NT2/D1 (cell line): ENCODE results near the gene EPM2AIP1.
"Not testable (repeated sequence)": the region's sequence is repeated elsewhere in the genome, so short reads cannot be mapped to it uniquely, and the experiment has no call there.

Source experiments
- DNase-seq: peaks from one replicate; pipeline ENCODE4 v3.0.0-alpha.2; 2011; ENCODE audit warnings: low read depth, low spot score
- H3K27me3 ChIP-seq: 2 replicates; pipeline ENCODE4 v1.6.0; 2011; ENCODE audit warnings: mild to moderate bottlenecking; ENCODE audit not compliant: insufficient read length, insufficient read depth
- H3K36me3 ChIP-seq: 2 replicates; pipeline ENCODE4 v1.6.1; 2011; ENCODE audit warnings: mild to moderate bottlenecking, low read length, mixed read lengths; ENCODE audit not compliant: insufficient read depth, insufficient read length
- H3K4me1 ChIP-seq: 2 replicates; pipeline ENCODE4 v1.5.1; 2011; ENCODE audit not compliant: insufficient read depth, insufficient read length
- H3K4me3 ChIP-seq: 2 replicates; pipeline ENCODE4 v1.5.1; 2011; ENCODE audit warnings: low read depth; ENCODE audit not compliant: insufficient read length
- H3K9ac ChIP-seq: 2 replicates; pipeline ENCODE4 v1.6.0; 2011; ENCODE audit warnings: low read depth; ENCODE audit not compliant: insufficient read length
- H3K9me3 ChIP-seq: 2 replicates; pipeline ENCODE4 v1.5.1; 2011; ENCODE audit warnings: mild to moderate bottlenecking, low read length; ENCODE audit not compliant: insufficient read depth
- SUZ12 ChIP-seq: IDR thresholded peaks from 2 replicates; pipeline ENCODE4 v1.6.1; 2011; ENCODE audit not compliant: insufficient read length, insufficient read depth; ENCODE audit errors: extremely low read depth
- YY1 ChIP-seq: IDR thresholded peaks from 2 replicates; pipeline ENCODE4 v1.6.1; 2011; ENCODE audit not compliant: insufficient read length, insufficient read depth
- ZNF274 ChIP-seq: IDR thresholded peaks from 2 replicates; pipeline ENCODE4 v1.6.1; 2011; ENCODE audit warnings: mild to moderate bottlenecking, low read depth, low read length

Gene EPM2AIP1

DNA sequence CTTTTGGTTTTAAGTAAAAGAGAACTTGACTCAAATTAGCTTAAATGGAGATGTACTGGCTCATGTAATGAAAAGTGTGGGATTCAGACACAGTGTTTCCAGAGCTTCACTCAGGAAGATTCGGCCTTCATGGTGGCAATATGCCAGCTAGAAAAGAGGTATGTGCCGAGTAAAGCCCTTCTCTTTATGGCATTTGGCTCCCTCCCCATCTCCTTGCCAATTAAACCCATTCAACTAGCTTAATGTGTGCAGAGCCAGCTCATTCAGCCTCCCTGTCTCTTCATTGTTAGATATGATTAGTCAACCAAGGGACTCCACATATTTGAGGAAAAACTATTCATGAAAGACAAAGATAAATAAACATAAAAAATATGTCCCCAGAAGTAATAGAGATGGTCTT is 33.1 kb downstream of the EPM2AIP1 start:
- Histone ChIP-seq H3K27me3 (no peaks in the 10 kb centered on the region), H3K4me1 (no peaks in the 10 kb centered on the region), H3K9me3 (no peaks in the 10 kb centered on the region), H3K36me3 (no peaks in the 10 kb centered on the region), H3K9ac (no peak overlapping the region), H3K4me3 (no peak overlapping the region)
- TF ChIP-seq ZNF274 (no peak), YY1 (no peak), SUZ12 (no peak)
- no peak for DNase-seq

DNA sequence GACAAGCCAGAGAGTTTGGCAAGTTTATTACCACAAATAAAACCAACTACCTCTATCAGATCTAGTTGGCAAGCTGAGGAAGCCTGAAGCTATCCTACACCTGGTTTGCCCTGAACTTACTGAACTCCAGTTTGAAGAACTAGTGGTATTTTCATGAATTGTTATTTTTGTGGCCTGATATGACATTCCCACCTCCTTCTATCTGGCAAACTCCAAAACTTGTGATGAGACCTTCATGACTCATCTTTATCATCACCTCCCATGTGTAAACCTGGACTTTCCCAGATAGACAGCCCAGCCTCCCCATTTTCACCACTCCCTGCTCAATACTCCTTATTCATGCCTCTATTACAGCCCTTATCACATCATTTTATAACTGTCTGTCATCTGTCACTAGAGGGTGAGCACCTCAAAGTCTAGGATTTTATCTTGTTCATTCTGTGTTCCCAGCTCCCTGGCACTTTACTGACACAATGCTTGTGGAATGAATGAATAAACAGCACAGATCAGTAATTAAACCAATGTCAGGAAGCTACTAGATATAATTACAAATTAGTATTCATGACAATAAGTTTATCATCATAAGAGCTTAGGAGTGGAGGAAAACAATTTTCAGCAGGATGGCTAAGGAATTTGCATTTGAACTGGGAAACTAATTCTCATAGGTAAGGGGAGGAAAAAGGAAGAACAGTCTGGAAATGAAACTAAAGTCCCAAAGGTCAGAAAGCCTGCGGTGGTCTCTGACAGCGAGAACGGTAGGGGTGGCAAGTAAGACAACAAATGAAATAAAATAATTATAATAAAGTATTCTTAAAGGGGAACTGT is 34.9 kb downstream of the EPM2AIP1 start:
- DNase-seq = no peak
- H3K4me3 ChIP-seq = no peak overlapping the region
- no peaks in the 10 kb centered on the region for H3K27me3 ChIP-seq
- H3K36me3 ChIP-seq = no peaks in the 10 kb centered on the region
- H3K9me3 ChIP-seq = no peaks in the 10 kb centered on the region
- H3K9ac ChIP-seq = no peak overlapping the region
- H3K4me1 ChIP-seq = no peaks in the 10 kb centered on the region
- TF ChIP-seq YY1 (no peak), SUZ12 (no peak), ZNF274 (no peak)

DNA sequence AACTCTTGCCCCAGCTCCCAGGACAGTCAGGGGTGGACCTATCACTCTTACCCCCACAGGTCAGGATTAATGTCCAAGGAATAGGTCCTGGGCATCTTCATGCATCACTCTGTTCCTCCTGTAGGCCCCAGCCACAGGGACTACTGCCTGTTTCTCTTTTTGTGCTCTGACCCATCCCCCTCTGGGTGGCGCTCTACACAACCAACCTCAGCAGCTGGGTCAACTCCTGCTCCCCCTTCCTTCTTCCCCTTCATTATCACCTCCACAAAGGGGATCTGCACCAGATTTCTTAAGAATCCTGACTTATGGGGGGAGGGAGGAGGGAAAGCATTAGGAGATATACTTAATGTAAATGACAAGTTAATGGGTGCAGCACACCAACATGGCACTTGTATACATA is 35.9 kb downstream of the EPM2AIP1 start:
- H3K36me3 ChIP-seq = no peaks in the 10 kb centered on the region
- DNase-seq = no peak
- H3K4me1 ChIP-seq = no peaks in the 10 kb centered on the region
- H3K9ac ChIP-seq = no peak overlapping the region
- no peaks in the 10 kb centered on the region for H3K9me3 ChIP-seq
- H3K4me3 ChIP-seq = no peak overlapping the region
- TF ChIP-seq ZNF274 (no peak), SUZ12 (no peak), YY1 (no peak)
- no peaks in the 10 kb centered on the region for H3K27me3 ChIP-seq

DNA sequence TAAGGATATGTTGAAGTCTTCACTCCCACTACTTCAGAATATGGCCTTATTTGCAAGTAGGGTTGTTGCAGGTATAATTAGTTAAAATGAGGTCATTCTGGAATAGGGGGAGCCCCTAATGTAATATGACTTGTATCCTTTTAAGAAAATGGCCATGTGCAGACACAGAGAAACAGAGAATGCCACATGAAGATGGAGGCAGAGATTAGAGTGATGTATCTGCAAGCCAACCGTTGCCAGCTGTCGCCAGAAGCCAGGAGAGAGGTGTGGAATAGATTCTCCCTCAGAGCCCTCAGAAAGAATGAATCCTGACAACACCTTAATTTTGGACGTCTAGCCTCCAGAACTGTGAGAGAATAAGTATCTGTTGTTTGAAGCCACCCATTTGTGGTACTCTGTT is 36.8 kb downstream of the EPM2AIP1 start:
- no peak for TF ChIP-seq SUZ12
- TF ChIP-seq ZNF274 = no peak
- no peak for TF ChIP-seq YY1
- no peaks in the 10 kb centered on the region for H3K9me3 ChIP-seq
- no peak overlapping the region for H3K9ac ChIP-seq
- no peak for DNase-seq
- no peaks in the 10 kb centered on the region for H3K36me3 ChIP-seq
- H3K27me3 ChIP-seq = no peaks in the 10 kb centered on the region
- H3K4me3 ChIP-seq = no peak overlapping the region
- H3K4me1 ChIP-seq = no peaks in the 10 kb centered on the region

DNA sequence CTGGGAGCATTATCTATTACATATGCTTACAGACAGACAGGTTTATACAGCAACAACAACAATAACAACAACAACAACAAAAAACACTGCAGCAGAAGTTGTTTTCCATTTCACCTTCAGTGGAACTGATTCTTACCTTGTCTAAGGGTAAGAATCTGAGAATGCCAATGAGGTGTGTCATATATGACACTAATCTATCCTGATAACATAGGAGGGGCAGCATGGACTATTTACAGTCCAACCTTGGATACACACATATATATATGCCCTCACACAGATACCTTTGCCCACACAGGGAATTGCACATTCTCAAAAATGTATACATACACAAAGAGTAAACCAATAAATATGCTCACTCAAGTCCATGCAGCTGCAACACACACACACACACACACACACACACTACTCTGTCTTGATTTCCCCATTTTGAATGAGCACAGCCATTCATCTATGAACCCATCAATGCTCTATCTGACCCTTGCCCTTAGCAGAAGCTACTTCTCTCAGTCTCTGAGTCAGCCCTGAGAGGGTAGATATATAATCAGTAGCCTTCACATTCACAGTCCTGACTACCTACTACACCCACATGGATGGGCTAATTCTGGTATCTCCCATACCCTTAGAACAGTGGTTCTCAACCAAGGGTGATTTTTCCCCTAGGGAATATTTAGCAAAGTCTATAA is 38.3 kb downstream of the EPM2AIP1 start:
- TF ChIP-seq SUZ12 = no peak
- no peak for TF ChIP-seq YY1
- no peak for TF ChIP-seq ZNF274
- no peaks in the 10 kb centered on the region for H3K4me1 ChIP-seq
- no peak for DNase-seq

DNA sequence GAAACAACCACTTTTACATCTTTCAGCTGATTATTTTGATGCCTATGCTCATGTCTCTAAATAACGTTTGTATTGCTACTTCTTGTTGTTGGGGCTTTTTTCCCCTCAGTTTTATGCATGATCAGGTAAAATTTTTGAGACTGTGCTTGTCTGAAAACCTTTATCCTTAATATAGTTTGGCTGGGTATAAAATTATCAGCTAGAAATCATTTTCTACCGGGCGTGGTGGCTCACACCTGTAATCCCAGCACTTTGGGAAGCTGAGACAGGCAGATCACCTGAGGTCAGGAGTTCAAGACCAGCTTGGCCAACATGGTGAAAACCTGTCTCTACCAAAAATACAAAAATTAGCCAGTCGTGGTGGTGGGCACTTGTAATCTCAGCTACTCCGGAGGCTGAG is 45.1 kb downstream of the EPM2AIP1 start:
- H3K9me3 ChIP-seq = peaks cover 15% of the 10 kb centered on the region; the same call in 1 of the 2 replicates
- H3K9ac ChIP-seq, H3K4me1 ChIP-seq, DNase-seq, H3K4me3 ChIP-seq, H3K36me3 ChIP-seq: not testable (repeated sequence)
- peaks cover 26% of the 10 kb centered on the region for H3K27me3 ChIP-seq

More for the DNA sequence above, 38.3 kb downstream of the EPM2AIP1 start:
- Histone ChIP-seq H3K4me3 (no peak overlapping the region), H3K9ac (no peak overlapping the region), H3K36me3 (no peaks in the 10 kb centered on the region), H3K27me3 (no peaks in the 10 kb centered on the region), H3K9me3 (no peaks in the 10 kb centered on the region)

DNA sequence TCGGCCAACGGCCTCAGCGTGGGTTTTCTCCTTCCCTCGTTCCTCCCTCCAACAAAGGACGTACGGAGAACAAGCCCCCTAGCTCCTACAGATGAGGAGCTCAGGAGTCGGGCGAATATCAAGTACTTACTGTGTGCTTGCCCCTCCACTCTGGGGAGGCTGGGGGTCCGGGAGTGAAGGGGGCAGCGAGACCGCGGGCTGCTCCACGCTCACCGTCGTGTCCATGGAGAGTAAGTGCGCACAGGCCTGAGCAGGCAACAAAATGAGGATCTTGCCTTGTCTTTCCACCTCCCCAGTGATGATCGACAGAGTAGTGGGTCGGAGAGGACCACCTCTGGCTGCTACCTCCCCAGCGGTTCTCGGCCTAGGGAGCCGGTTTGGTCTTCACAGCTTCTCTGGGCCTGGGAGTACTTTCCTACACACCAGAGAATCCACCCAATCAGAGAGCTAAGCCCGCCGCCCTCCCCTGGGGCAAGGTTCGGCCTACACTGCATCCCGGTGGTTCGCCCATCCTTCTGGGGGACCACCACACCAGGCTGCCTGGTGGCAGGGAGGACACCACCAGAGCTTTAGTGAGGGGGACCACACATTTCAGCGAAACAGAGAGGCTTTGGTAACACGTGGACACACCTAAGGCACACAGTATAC is 47.5 kb downstream of the EPM2AIP1 start:
- TF ChIP-seq YY1 (no peak), ZNF274 (no peak), SUZ12 (no peak)
- Histone ChIP-seq H3K36me3 (no peaks in the 10 kb centered on the region), H3K4me1 (no peaks in the 10 kb centered on the region), H3K4me3 (peak overlapping the region; percentile 66), H3K9me3 (peaks cover 15% of the 10 kb centered on the region; the same call in 1 of the 2 replicates), H3K9ac (peak overlapping the region; percentile 88), H3K27me3 (peaks cover 26% of the 10 kb centered on the region)
- no peak for DNase-seq
